Nephron progenitor cell (in vitro differentiated cells): ENCODE results near the gene GMDS.

Experiments used
- DNase-seq: peaks from one replicate; pipeline ENCODE4 v3.0.0; 2021
- H3K27ac Mint-ChIP-seq: 2 replicates; pipeline ENCODE4 v1.8.0; 2021; ENCODE audit warnings: mild to moderate bottlenecking, moderate library complexity, mixed read lengths
- H3K27me3 Mint-ChIP-seq: 2 replicates; pipeline ENCODE4 v1.8.0; 2021; ENCODE audit warnings: mild to moderate bottlenecking, low read depth, mixed read lengths; ENCODE audit not compliant: poor library complexity
- H3K36me3 Mint-ChIP-seq: 2 replicates; pipeline ENCODE4 v1.8.0; 2021; ENCODE audit warnings: low read depth, mixed read lengths
- H3K4me1 Mint-ChIP-seq: 2 replicates; pipeline ENCODE4 v1.8.0; 2021; ENCODE audit warnings: mixed read lengths
- H3K4me3 Mint-ChIP-seq: 2 replicates; pipeline ENCODE4 v1.8.0; 2021; ENCODE audit warnings: mild to moderate bottlenecking, moderate library complexity, mixed read lengths
- H3K9me3 Mint-ChIP-seq: 2 replicates; pipeline ENCODE4 v1.8.0; 2021; ENCODE audit warnings: mild to moderate bottlenecking, moderate library complexity, mixed read lengths
- CTCF ChIP-seq: fragments of 200-600 bp; sonication (generic); IDR thresholded peaks from 2 replicates; pipeline ENCODE4 v1.5.0; 2021; ENCODE audit warnings: antibody characterized with exemption

GMDS gene

GRCh38 chr6:1631251-1631650 lies 614.2 kb downstream of the GMDS start:
- Mint-ChIP-seq H3K27me3 (no peaks in the 10 kb centered on the region), H3K4me1 (peaks cover 80% of the 10 kb centered on the region)

GRCh38 chr6:1630771-1631217 lies 614.6 kb downstream of the GMDS start:
- Mint-ChIP-seq H3K9me3 (no peaks in the 10 kb centered on the region), H3K36me3 (peaks cover 35% of the 10 kb centered on the region), H3K4me3 (no peak overlapping the region), H3K27me3 (no peaks in the 10 kb centered on the region), H3K27ac (no peak overlapping the region), H3K4me1 (peaks cover 80% of the 10 kb centered on the region)
- no peak for TF ChIP-seq CTCF
- no peak for DNase-seq

More at GRCh38 chr6:1631251-1631650, 614.2 kb downstream of the GMDS start:
- H3K36me3 Mint-ChIP-seq = peaks cover 39% of the 10 kb centered on the region
- H3K9me3 Mint-ChIP-seq = no peaks in the 10 kb centered on the region
- no peak for TF ChIP-seq CTCF
- no peak for DNase-seq
- no peak overlapping the region for H3K27ac Mint-ChIP-seq
- H3K4me3 Mint-ChIP-seq = no peak overlapping the region

GRCh38 chr6:1630212-1630770 lies 615.1 kb downstream of the GMDS start:
- DNase-seq = no peak
- H3K4me3 Mint-ChIP-seq = no peak overlapping the region
- H3K4me1 Mint-ChIP-seq = peaks cover 80% of the 10 kb centered on the region
- H3K27me3 Mint-ChIP-seq = peaks cover 4% of the 10 kb centered on the region
- no peak for TF ChIP-seq CTCF
- H3K36me3 Mint-ChIP-seq = peaks cover 33% of the 10 kb centered on the region
- peak overlapping the region; percentile 80 for H3K27ac Mint-ChIP-seq
- H3K9me3 Mint-ChIP-seq = no peaks in the 10 kb centered on the region

GRCh38 chr6:1629316-1629715 lies 616.1 kb downstream of the GMDS start:
- peak overlapping the region; percentile 20 for H3K4me3 Mint-ChIP-seq
- no peak overlapping the region for H3K27ac Mint-ChIP-seq
- H3K27me3 Mint-ChIP-seq = peaks cover 8% of the 10 kb centered on the region
- TF ChIP-seq CTCF = no peak
- peaks cover 75% of the 10 kb centered on the region for H3K4me1 Mint-ChIP-seq
- no peaks in the 10 kb centered on the region for H3K9me3 Mint-ChIP-seq
- H3K36me3 Mint-ChIP-seq = peaks cover 30% of the 10 kb centered on the region
- no peak for DNase-seq

- peaks cover 17% of the 10 kb centered on the region for H3K36me3 Mint-ChIP-seq
- no peak for DNase-seq
- peaks cover 13% of the 10 kb centered on the region for H3K27me3 Mint-ChIP-seq
- H3K27ac Mint-ChIP-seq = no peak overlapping the region
- no peaks in the 10 kb centered on the region for H3K9me3 Mint-ChIP-seq
- H3K4me3 Mint-ChIP-seq = peak overlapping the region; percentile 1
- no peak for TF ChIP-seq CTCF
- H3K4me1 Mint-ChIP-seq = peaks cover 71% of the 10 kb centered on the region
Measured at GRCh38 chr6:1627827-1628560, 617.4 kb downstream of the GMDS start.

GRCh38 chr6:1626481-1626880 lies 618.9 kb downstream of the GMDS start:
- no peaks in the 10 kb centered on the region for H3K9me3 Mint-ChIP-seq
- peaks cover 86% of the 10 kb centered on the region for H3K4me1 Mint-ChIP-seq
- H3K4me3 Mint-ChIP-seq = peak overlapping the region; percentile 83
- TF ChIP-seq CTCF = no peak
- peaks cover 28% of the 10 kb centered on the region for H3K27me3 Mint-ChIP-seq
- H3K27ac Mint-ChIP-seq = no peak overlapping the region
- peaks cover 2% of the 10 kb centered on the region for H3K36me3 Mint-ChIP-seq
- no peak for DNase-seq
